IMR-90 (cell line): Measurements from ENCODE around the gene MYH11. TPM values are rescaled to one million over a fixed set of nuclear protein-coding genes. Genes with fewer than 3 reads are reported as not detected.

Experiments used
- ATAC-seq: fragments of 200-7000 bp; cut with Tn5 transposase; 2 replicates; pipeline ENCODE4 v1.9.1; 2020; ENCODE audit warnings: low read depth, mild to moderate bottlenecking, moderate library complexity
- BruUV-seq: library from RNA; stranded (reverse); fragments of 400-500 nt; replicated peaks from 2 replicates; lab custom pipeline; 2021; lab: Mats Ljungman, UMichigan
- CTCF ChIA-PET: fragments of 300-600 bp; formaldehyde crosslinking; extraction: SDS; loops from one replicate; lab custom pipeline; 2021; ENCODE audit warnings: antibody characterized with exemption; lab: Yijun Ruan, JAX
- POLR2A ChIA-PET: fragments of 300-600 bp; sonication (Branson Sonifier 250); formaldehyde crosslinking; loops from one replicate; lab custom pipeline; 2022; ENCODE audit warnings: antibody characterized with exemption; ENCODE audit not compliant: unreplicated experiment; lab: Charles Lee
- DNase-seq: peaks from one replicate; pipeline ENCODE4 v3.0.0; 2013
- H2AFZ ChIP-seq: replicated peaks from 2 replicates; pipeline ENCODE3; 2013; ENCODE audit warnings: low read length, mild to moderate bottlenecking; ENCODE audit not compliant: poor library complexity
- H2AK5ac ChIP-seq: 2 replicates; pipeline ENCODE4 v1.6.1; 2013; ENCODE audit warnings: low read depth, low read length, inconsistent platforms
- H2AK9ac ChIP-seq: replicated peaks from 2 replicates; pipeline ENCODE3; 2013; ENCODE audit warnings: mild to moderate bottlenecking, low read depth, low read length, moderate library complexity; ENCODE audit not compliant: poor library complexity
- H2BK120ac ChIP-seq: 2 replicates; pipeline ENCODE4 v1.6.1; 2013; ENCODE audit warnings: low read depth, low read length, inconsistent platforms
- H2BK15ac ChIP-seq: 3 replicates; pipeline ENCODE4 v1.6.1; 2013; ENCODE audit warnings: low read depth, low read length, inconsistent platforms
- H2BK20ac ChIP-seq: 2 replicates; pipeline ENCODE4 v1.6.1; 2013; ENCODE audit warnings: low read depth, mild to moderate bottlenecking, inconsistent platforms, low read length, moderate library complexity
- H2BK5ac ChIP-seq: 2 replicates; pipeline ENCODE4 v1.6.1; 2013; ENCODE audit warnings: mild to moderate bottlenecking, low read depth, low read length, inconsistent platforms; ENCODE audit not compliant: poor library complexity, severe bottlenecking
- H3K14ac ChIP-seq: replicated peaks from 2 replicates; pipeline ENCODE4 v1.6.1; 2013; ENCODE audit warnings: low read depth, low read length, inconsistent platforms
- H3K18ac ChIP-seq: 2 replicates; pipeline ENCODE4 v1.6.1; 2013; ENCODE audit warnings: low read depth, low read length, control low read depth
- H3K23ac ChIP-seq: 2 replicates; pipeline ENCODE4 v1.6.1; 2013; ENCODE audit warnings: low read depth, low read length, inconsistent platforms
- H3K27ac ChIP-seq: 2 replicates; pipeline ENCODE4 v1.5.1; 2013; ENCODE audit warnings: mild to moderate bottlenecking, control low read depth, low read length; ENCODE audit not compliant: insufficient read depth
- H3K27me3 ChIP-seq: 2 replicates; pipeline ENCODE4 v1.6.1; 2013; ENCODE audit warnings: low read length; ENCODE audit not compliant: control insufficient read depth, insufficient read depth
- H3K36me3 ChIP-seq: 2 replicates; pipeline ENCODE4 v1.6.1; 2013; ENCODE audit warnings: low read length, mixed read lengths; ENCODE audit not compliant: control insufficient read depth, insufficient read depth
- H3K4ac ChIP-seq: 2 replicates; pipeline ENCODE4 v1.6.1; 2013; ENCODE audit warnings: low read depth, low read length, inconsistent platforms
- H3K4me1 ChIP-seq: 2 replicates; pipeline ENCODE4 v1.6.1; 2013; ENCODE audit warnings: low read length, mixed read lengths; ENCODE audit not compliant: control insufficient read depth, insufficient read depth
- H3K4me2 ChIP-seq: 2 replicates; pipeline ENCODE4 v1.6.1; 2013; ENCODE audit warnings: low read depth, mild to moderate bottlenecking, control low read depth, low read length, moderate library complexity
- H3K4me3 ChIP-seq: 2 replicates; pipeline ENCODE4 v1.5.1; 2013; ENCODE audit warnings: low read depth, mild to moderate bottlenecking, control low read depth, low read length, moderate library complexity; ENCODE audit not compliant: insufficient read depth
- H3K56ac ChIP-seq: 2 replicates; pipeline ENCODE4 v1.6.1; 2013; ENCODE audit warnings: low read length, inconsistent platforms; ENCODE audit not compliant: insufficient read depth; ENCODE audit errors: extremely low read depth
- H3K79me1 ChIP-seq, 2 experiments: 2 replicates each; pipeline ENCODE4 v1.6.1; 2013; ENCODE audit warnings: low read length in 2 of 2, inconsistent platforms in 1 of 2, low read depth in 1 of 2
- H3K9ac ChIP-seq: 2 replicates; pipeline ENCODE4 v1.6.1; 2013; ENCODE audit warnings: low read depth, low read length, control low read depth
- H3K9me1 ChIP-seq: 2 replicates; pipeline ENCODE4 v1.6.1; 2013; ENCODE audit warnings: low read length, inconsistent platforms; ENCODE audit not compliant: insufficient read depth
- H3K9me3 ChIP-seq: 2 replicates; pipeline ENCODE4 v1.6.1; 2013; ENCODE audit warnings: low read length; ENCODE audit not compliant: control insufficient read depth, insufficient read depth
- H4K20me1 ChIP-seq: 2 replicates; pipeline ENCODE4 v1.6.1; 2013; ENCODE audit warnings: low read length, inconsistent platforms; ENCODE audit not compliant: insufficient read depth
- H4K5ac ChIP-seq: 2 replicates; pipeline ENCODE4 v1.6.1; 2013; ENCODE audit warnings: mild to moderate bottlenecking, low read depth, low read length, control low read depth
- H4K8ac ChIP-seq, 2 experiments: 2 replicates each; pipeline ENCODE4 v1.6.1; 2013; ENCODE audit warnings: low read depth in 2 of 2, low read length in 2 of 2, control low read depth in 1 of 2, inconsistent platforms in 1 of 2
- H4K91ac ChIP-seq: 2 replicates; pipeline ENCODE4 v1.6.1; 2013; ENCODE audit warnings: low read depth, low read length, inconsistent platforms; ENCODE audit not compliant: insufficient read depth
- CHD1 ChIP-seq: IDR thresholded peaks from 2 replicates; pipeline ENCODE4 v1.6.1; 2012; ENCODE audit warnings: low read depth, low read length, improper control_type of control experiment
- POLR2A ChIP-seq: IDR thresholded peaks from 2 replicates; pipeline ENCODE4 v1.6.1; 2012; ENCODE audit warnings: mild to moderate bottlenecking, low read depth, low read length
- RCOR1 ChIP-seq: IDR thresholded peaks from 2 replicates; pipeline ENCODE4 v1.6.1; 2012; ENCODE audit warnings: mild to moderate bottlenecking, low read length, improper control_type of control experiment; ENCODE audit not compliant: insufficient replicate concordance
- WGBS, 2 experiments: methylation state at CpG; one replicate each; pipeline versions ENCODE4 v1.1.5 to v1.1.7; 2013; ENCODE audit warnings: missing lambda C conversion rate in 2 of 2; ENCODE audit not compliant: insufficient read length in 1 of 2; ENCODE audit errors: extremely low coverage in 2 of 2; 5-methylcytosine and 5-hydroxymethylcytosine counted together
- dilution Hi-C: fragments of 300-500 bp; cut with HindIII; formaldehyde crosslinking; loops from one replicate; pipeline ENCODE4 v1.14.3; 2018; ENCODE audit warnings: low sequenced_read_pairs; ENCODE audit not compliant: unreplicated experiment
- in situ Hi-C: fragments of 300-500 bp; cut with MboI; formaldehyde crosslinking; loops from 3 replicates; pipeline ENCODE4 v1.14.3; 2019; ENCODE audit warnings: low sequenced_read_pairs, inconsistent platforms, mixed read lengths
- intact Hi-C: fragments of 100-400 bp; cut with micrococcal nuclease; formaldehyde crosslinking; loops from 2 replicates; pipeline ENCODE4 v1.10.0; 2022
- polyA plus RNA-seq, 3 experiments: library from polyadenylated mRNA; depleted of rRNA; stranded (reverse); fragments of >200 nt; gene quantifications; 2 replicates each; pipeline ENCODE4 v1.2.3, GENCODE V29; 2012; ENCODE audit warnings: low replicate concordance in 1 of 3
- total RNA-seq: library from RNA; depleted of rRNA; stranded (reverse); fragments of >200 nt; gene quantifications from 2 replicates; pipeline ENCODE4 v1.2.3, GENCODE V29; 2012
- TF ChIP-seq, protein P1 (sequence below): fragments of 150-350 bp; IDR thresholded peaks from 2 replicates; pipeline ENCODE4 v1.6.1; 2017; ENCODE audit warnings: mild to moderate bottlenecking, antibody characterized with exemption, low read length, low read depth
- TF ChIP-seq, protein P2 (sequence below): fragments of 150-350 bp; IDR thresholded peaks from 2 replicates; pipeline ENCODE4 v1.6.1; 2016; ENCODE audit warnings: low read depth, mild to moderate bottlenecking, low read length, moderate library complexity, borderline replicate concordance
- TF ChIP-seq, protein P3 (sequence below): conservative IDR thresholded peaks from 2 replicates; pipeline ENCODE4 v1.5.1; 2012; ENCODE audit warnings: mild to moderate bottlenecking, low read depth, low read length, improper control_type of control experiment

The MYH11 gene
- total and polyA plus RNA-seq, 2 of the 4 experiments (the other 2 are of a cell fraction) = under 0.01 to 0.12 TPM

DNA sequence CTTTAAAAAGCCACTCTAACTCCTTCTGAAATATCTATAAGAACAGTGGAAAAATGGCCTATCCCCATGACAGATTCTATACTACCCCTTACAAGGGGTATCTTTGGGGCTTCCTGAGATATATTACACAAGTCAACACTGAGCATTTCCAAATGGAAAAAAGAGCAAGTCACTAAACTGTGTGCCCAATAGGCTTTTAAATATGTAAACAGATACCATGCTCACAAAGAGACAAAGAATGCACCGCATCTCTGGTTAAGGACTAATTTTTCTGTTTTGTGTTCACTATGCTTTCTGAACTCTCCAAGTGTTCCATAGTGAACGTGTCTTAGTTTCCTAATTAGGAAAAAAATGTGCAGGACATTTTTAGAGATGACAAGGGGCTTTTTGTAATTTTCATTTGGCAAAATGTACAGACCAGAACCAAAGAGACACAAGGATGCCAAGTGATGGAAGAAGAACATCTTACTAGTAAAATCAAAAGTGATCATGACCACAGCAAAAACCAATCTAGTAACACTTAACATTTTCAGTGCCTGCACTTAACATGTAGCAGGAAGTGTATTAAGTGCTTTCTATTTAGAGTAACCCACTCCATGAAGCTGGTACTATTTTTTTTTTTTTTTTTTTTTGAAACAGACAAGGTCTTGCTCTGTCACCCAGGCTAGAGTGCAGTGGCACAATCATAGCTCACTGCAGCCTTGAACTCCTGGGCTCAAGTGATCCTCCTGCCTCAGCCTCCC, 21.5 kb downstream of the MYH11 start:
- Histone ChIP-seq H2BK120ac (no peak overlapping the region), H4K20me1 (no peaks in the 10 kb centered on the region), H3K18ac (no peak overlapping the region), H3K56ac (no peak overlapping the region), H3K36me3 (no peaks in the 10 kb centered on the region), H3K27me3 (peaks cover 2% of the 10 kb centered on the region; the same call in 1 of the 2 replicates), H4K8ac (no peak overlapping the region), H3K4me3 (no peak overlapping the region), H2BK20ac (no peak overlapping the region), H4K91ac (no peak overlapping the region), H3K14ac (no peak overlapping the region), H3K4me1 (no peaks in the 10 kb centered on the region), H3K9ac (no peak overlapping the region), H3K23ac (no peak overlapping the region), H3K4ac (no peak overlapping the region), H3K9me3 (no peaks in the 10 kb centered on the region), H4K5ac (no peak overlapping the region), H3K4me2 (no peak overlapping the region), H2BK15ac (no peak overlapping the region), H3K79me1 (no peaks in the 10 kb centered on the region), H3K9me1 (no peaks in the 10 kb centered on the region), H2BK5ac (peak overlapping the region; percentile 47), H2AK5ac (no peak overlapping the region), H2AFZ (no peak overlapping the region), H3K27ac (no peak overlapping the region), H2AK9ac (no peak overlapping the region)
- intact Hi-C loops = no loop called here
- dilution Hi-C loops = no loop called here
- in situ Hi-C loops = no loop called here
- WGBS, 2 experiments = no CpG with 5 or more reads among the region's 2 CpGs
- no peak for DNase-seq
- BruUV-seq = no TSS peak
- POLR2A ChIA-PET = no interaction called here
- CTCF ChIA-PET = no interaction called here
- peak; percentile 90 for ATAC-seq
- TF ChIP-seq POLR2A = no peak
- TF ChIP-seq, protein P1, sequence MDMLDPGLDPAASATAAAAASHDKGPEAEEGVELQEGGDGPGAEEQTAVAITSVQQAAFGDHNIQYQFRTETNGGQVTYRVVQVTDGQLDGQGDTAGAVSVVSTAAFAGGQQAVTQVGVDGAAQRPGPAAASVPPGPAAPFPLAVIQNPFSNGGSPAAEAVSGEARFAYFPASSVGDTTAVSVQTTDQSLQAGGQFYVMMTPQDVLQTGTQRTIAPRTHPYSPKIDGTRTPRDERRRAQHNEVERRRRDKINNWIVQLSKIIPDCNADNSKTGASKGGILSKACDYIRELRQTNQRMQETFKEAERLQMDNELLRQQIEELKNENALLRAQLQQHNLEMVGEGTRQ = no peak
- TF ChIP-seq, protein P2, sequence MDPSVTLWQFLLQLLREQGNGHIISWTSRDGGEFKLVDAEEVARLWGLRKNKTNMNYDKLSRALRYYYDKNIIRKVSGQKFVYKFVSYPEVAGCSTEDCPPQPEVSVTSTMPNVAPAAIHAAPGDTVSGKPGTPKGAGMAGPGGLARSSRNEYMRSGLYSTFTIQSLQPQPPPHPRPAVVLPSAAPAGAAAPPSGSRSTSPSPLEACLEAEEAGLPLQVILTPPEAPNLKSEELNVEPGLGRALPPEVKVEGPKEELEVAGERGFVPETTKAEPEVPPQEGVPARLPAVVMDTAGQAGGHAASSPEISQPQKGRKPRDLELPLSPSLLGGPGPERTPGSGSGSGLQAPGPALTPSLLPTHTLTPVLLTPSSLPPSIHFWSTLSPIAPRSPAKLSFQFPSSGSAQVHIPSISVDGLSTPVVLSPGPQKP = no peak
- TF ChIP-seq, protein P3, sequence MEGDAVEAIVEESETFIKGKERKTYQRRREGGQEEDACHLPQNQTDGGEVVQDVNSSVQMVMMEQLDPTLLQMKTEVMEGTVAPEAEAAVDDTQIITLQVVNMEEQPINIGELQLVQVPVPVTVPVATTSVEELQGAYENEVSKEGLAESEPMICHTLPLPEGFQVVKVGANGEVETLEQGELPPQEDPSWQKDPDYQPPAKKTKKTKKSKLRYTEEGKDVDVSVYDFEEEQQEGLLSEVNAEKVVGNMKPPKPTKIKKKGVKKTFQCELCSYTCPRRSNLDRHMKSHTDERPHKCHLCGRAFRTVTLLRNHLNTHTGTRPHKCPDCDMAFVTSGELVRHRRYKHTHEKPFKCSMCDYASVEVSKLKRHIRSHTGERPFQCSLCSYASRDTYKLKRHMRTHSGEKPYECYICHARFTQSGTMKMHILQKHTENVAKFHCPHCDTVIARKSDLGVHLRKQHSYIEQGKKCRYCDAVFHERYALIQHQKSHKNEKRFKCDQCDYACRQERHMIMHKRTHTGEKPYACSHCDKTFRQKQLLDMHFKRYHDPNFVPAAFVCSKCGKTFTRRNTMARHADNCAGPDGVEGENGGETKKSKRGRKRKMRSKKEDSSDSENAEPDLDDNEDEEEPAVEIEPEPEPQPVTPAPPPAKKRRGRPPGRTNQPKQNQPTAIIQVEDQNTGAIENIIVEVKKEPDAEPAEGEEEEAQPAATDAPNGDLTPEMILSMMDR = no peak
- no peak for TF ChIP-seq RCOR1
- TF ChIP-seq CHD1 = no peak
